Epidermal melanocyte (primary cell): ENCODE measurements around the gene IL37.

Source experiments
- DNase-seq: peaks from one replicate; pipeline ENCODE4 v3.0.0; 2011; ENCODE audit warnings: low spot score; ENCODE audit not compliant: insufficient read length

IL37 gene

GRCh38 chr2:112910865-112911264 is at the start of gene IL37:
TSS of gene IL37 (plus strand) at chr2:112911165. CDS start at chr2:112913013, 1,848 bp downstream.
- no peak for DNase-seq

GRCh38 chr2:112864072-112864471 is 46.9 kb upstream of the IL37 start:
- DNase-seq: no peak

GRCh38 chr2:112866128-112866835 is 44.7 kb upstream of the IL37 start:
- no peak for DNase-seq

GRCh38 chr2:112867701-112868631 is 43.0 kb upstream of the IL37 start:
- DNase-seq: no peak

GRCh38 chr2:112869258-112869842 is 41.6 kb upstream of the IL37 start:
- no peak for DNase-seq

- no peak for DNase-seq
Observed at GRCh38 chr2:112870841-112871835, 39.8 kb upstream of the IL37 start.

- no peak for DNase-seq
Observed at GRCh38 chr2:112876257-112876970, 34.6 kb upstream of the IL37 start.

- no peak for DNase-seq
Observed at GRCh38 chr2:112876971-112877361, 34.0 kb upstream of the IL37 start.

GRCh38 chr2:112877423-112877822 is 33.5 kb upstream of the IL37 start:
- no peak for DNase-seq

GRCh38 chr2:112879491-112880041 is 31.4 kb upstream of the IL37 start:
- no peak for DNase-seq

GRCh38 chr2:112880091-112880531 is 30.9 kb upstream of the IL37 start:
- no peak for DNase-seq

GRCh38 chr2:112880696-112881095 is 30.3 kb upstream of the IL37 start:
- DNase-seq: no peak

GRCh38 chr2:112881217-112881985 is 29.6 kb upstream of the IL37 start:
- no peak for DNase-seq

- DNase-seq: no peak
Observed at GRCh38 chr2:112883669-112884068, 27.3 kb upstream of the IL37 start.

- DNase-seq: no peak
Observed at GRCh38 chr2:112884869-112885505, 26.0 kb upstream of the IL37 start.

GRCh38 chr2:112885506-112885902 is 25.5 kb upstream of the IL37 start:
- no peak for DNase-seq

- no peak for DNase-seq
Observed at GRCh38 chr2:112886291-112886690, 24.7 kb upstream of the IL37 start.

GRCh38 chr2:112887964-112888749 is 22.8 kb upstream of the IL37 start:
- DNase-seq: no peak
